Cardiac muscle cell (in vitro differentiated cells and primary cell): ENCODE results near the gene CHD6. TPM values are rescaled to one million over a fixed set of nuclear protein-coding genes. Genes with fewer than 3 reads are reported as not detected.

ENCODE experiments used
- DNase-seq, 2 donors: peaks; one replicate each; pipeline versions ENCODE4 v3.0.0 to v3.0.0-alpha.2; 2010 to 2017; ENCODE audit warnings: low read depth in 1 of 2, low spot score in 1 of 2
- H3K27ac ChIP-seq: fragments of 200-600 bp; sonication (generic); 2 replicates; pipeline ENCODE4 v1.5.1; 2016
- H3K27me3 ChIP-seq: fragments of 200-600 bp; sonication (generic); 2 replicates; pipeline ENCODE4 v1.6.0; 2016; ENCODE audit warnings: control low read depth
- H3K36me3 ChIP-seq: fragments of 200-600 bp; sonication (generic); 2 replicates; pipeline ENCODE4 v1.5.1; 2016; ENCODE audit warnings: control low read depth
- H3K4me1 ChIP-seq: fragments of 200-600 bp; sonication (generic); 2 replicates; pipeline ENCODE4 v1.8.1; 2017; ENCODE audit warnings: low read depth, mild to moderate bottlenecking, mixed run types
- H3K4me3 ChIP-seq: fragments of 200-600 bp; sonication (generic); 2 replicates; pipeline ENCODE4 v1.5.1; 2016; ENCODE audit warnings: mild to moderate bottlenecking
- H3K9me3 ChIP-seq: fragments of 200-600 bp; sonication (generic); 2 replicates; pipeline ENCODE4 v1.5.1; 2017; ENCODE audit warnings: low read depth, mild to moderate bottlenecking, control low read depth
- CTCF ChIP-seq: IDR thresholded peaks from 2 replicates; pipeline ENCODE4 v1.5.1; 2012; ENCODE audit warnings: low read depth, mild to moderate bottlenecking, low read length
- polyA plus RNA-seq: library from polyadenylated mRNA; unstranded; fragments of >200 nt; fragmentation: Nextera tagmentation; extraction: Ambion mirVana; gene quantifications from 2 replicates; pipeline ENCODE4 v1.2.1, GENCODE V29; 2016
- total RNA-seq: library from RNA; depleted of rRNA; stranded (reverse); fragments of >200 nt; gene quantifications from 2 replicates; pipeline ENCODE4 v1.2.3, GENCODE V29; 2016

CHD6 gene
- total and polyA plus RNA-seq, 2 experiments from 2014 or later: 56.3 to 61.9 TPM

GRCh38 chr20:41534170-41534569 is 84.0 kb downstream of the CHD6 start:
- TF ChIP-seq CTCF: no peak
- H3K27ac ChIP-seq: no peak overlapping the region
- peaks cover 3% of the 10 kb centered on the region for H3K36me3 ChIP-seq
- no peak overlapping the region for H3K4me3 ChIP-seq
- H3K27me3 ChIP-seq: no peaks in the 10 kb centered on the region
- no peaks in the 10 kb centered on the region for H3K4me1 ChIP-seq
- no peak for DNase-seq
- H3K9me3 ChIP-seq: no peaks in the 10 kb centered on the region

GRCh38 chr20:41533537-41534136 is 84.5 kb downstream of the CHD6 start:
- TF ChIP-seq CTCF: no peak
- Histone ChIP-seq H3K9me3 (no peaks in the 10 kb centered on the region), H3K36me3 (peaks cover 3% of the 10 kb centered on the region), H3K4me1 (no peaks in the 10 kb centered on the region), H3K27me3 (no peaks in the 10 kb centered on the region), H3K4me3 (no peak overlapping the region), H3K27ac (no peak overlapping the region)
- no peak for DNase-seq

GRCh38 chr20:41532935-41533334 is 85.2 kb downstream of the CHD6 start:
- Histone ChIP-seq H3K36me3 (peaks cover 3% of the 10 kb centered on the region), H3K4me3 (no peak overlapping the region), H3K27ac (no peak overlapping the region), H3K4me1 (no peaks in the 10 kb centered on the region), H3K27me3 (no peaks in the 10 kb centered on the region), H3K9me3 (no peaks in the 10 kb centered on the region)
- no peak for DNase-seq
- no peak for TF ChIP-seq CTCF

GRCh38 chr20:41531518-41532275 is 86.5 kb downstream of the CHD6 start:
- Histone ChIP-seq H3K4me3 (no peak overlapping the region), H3K4me1 (no peaks in the 10 kb centered on the region), H3K9me3 (no peaks in the 10 kb centered on the region), H3K27ac (no peak overlapping the region), H3K36me3 (peaks cover 3% of the 10 kb centered on the region), H3K27me3 (no peaks in the 10 kb centered on the region)
- no peak for TF ChIP-seq CTCF
- DNase-seq: no peak

- Histone ChIP-seq H3K9me3 (no peaks in the 10 kb centered on the region), H3K27me3 (no peaks in the 10 kb centered on the region), H3K4me1 (no peaks in the 10 kb centered on the region), H3K36me3 (peaks cover 3% of the 10 kb centered on the region), H3K4me3 (no peak overlapping the region), H3K27ac (no peak overlapping the region)
- no peak for DNase-seq
- TF ChIP-seq CTCF: no peak
Measured at GRCh38 chr20:41530923-41531322, 87.3 kb downstream of the CHD6 start.
